ENCODE data around the gene ATP6V1G2. TPM values are rescaled to one million over a fixed set of nuclear protein-coding genes. Genes with fewer than 3 reads are reported as not detected.
A peak's percentile ranks its signal among the peaks of the same experiment; 100 is the strongest.

Gene ATP6V1G2
- total RNA-seq, 4 donors from 2014 or later: 0.21 to 2.1 TPM; not detected in 2

- TF ChIP-seq CTCF (IDR thresholded peaks at IDR 0.05) (no peak), POLR2A (IDR thresholded peaks at IDR 0.05) (no peak)
- no peak overlapping the region for H3K27ac ChIP-seq
- H3K9me3 ChIP-seq: no peaks in the 10 kb centered on the region
- H3K36me3 ChIP-seq: no peaks in the 10 kb centered on the region
- no peak for DNase-seq
- intact Hi-C loops (cut with DNase I): no loop called here
- peaks cover 0 to 29% (median 0%) of the 10 kb centered on the region in 4 donors for H3K27me3 ChIP-seq
- 75 to 83% methylated on average over 1 of the region's 1 CpG for WGBS, 2 donors
- H3K4me3 ChIP-seq: no peak overlapping the region
- peaks cover 0 to 9% (median 5%) of the 10 kb centered on the region in 3 donors for H3K4me1 ChIP-seq
Observed at GRCh38 chr6:31569861-31570536, 23.6 kb upstream of the ATP6V1G2 start.

DNA sequence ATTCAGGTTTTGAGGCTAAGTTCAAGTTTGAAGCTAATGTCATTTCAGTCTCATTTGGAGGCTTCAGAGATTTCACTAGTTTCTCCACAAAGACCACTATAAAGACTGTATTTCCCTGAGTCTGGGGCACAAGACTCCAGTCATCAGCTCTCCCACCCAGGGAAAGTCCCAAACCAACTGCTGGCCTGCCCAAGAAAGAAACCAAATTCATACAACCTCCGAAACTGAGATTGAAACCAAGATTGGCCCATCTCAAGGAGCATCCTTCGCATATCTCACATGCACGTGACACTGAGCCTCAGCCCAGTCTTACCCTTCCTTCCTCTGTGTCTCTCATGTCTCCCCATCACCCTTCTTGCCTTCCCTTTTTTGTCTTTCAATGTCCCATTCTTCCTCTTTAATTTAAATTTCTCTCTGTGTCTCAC, 22.1 kb upstream of the ATP6V1G2 start:
- TF ChIP-seq CTCF (IDR thresholded peaks at IDR 0.05) (no peak), POLR2A (IDR thresholded peaks at IDR 0.05) (no peak)
- Histone ChIP-seq H3K4me3 (no peak overlapping the region), H3K27ac (no peak overlapping the region), H3K36me3 (no peaks in the 10 kb centered on the region), H3K4me1 (peaks cover 0 to 7% (median 5%) of the 10 kb centered on the region in 3 donors), H3K9me3 (no peaks in the 10 kb centered on the region), H3K27me3 (peaks cover 0 to 24% (median 0%) of the 10 kb centered on the region in 4 donors)
- intact Hi-C loops (cut with DNase I): no loop called here
- WGBS, 2 donors: 58 to 63% methylated on average over 3 of the region's 3 CpGs
- no peak for DNase-seq

- Histone ChIP-seq H3K36me3 (no peaks in the 10 kb centered on the region), H3K4me3 (no peak overlapping the region), H3K27me3 (peaks cover 0 to 24% (median 0%) of the 10 kb centered on the region in 4 donors), H3K9me3 (no peaks in the 10 kb centered on the region), H3K4me1 (peaks cover 0 to 7% (median 5%) of the 10 kb centered on the region in 3 donors), H3K27ac (no peak overlapping the region)
- TF ChIP-seq CTCF (IDR thresholded peaks at IDR 0.05): no peak
- TF ChIP-seq POLR2A (IDR thresholded peaks at IDR 0.05): no peak
- no peak for DNase-seq
- intact Hi-C loops (cut with DNase I): no loop called here
- 40% methylated on average over 9 of the region's 9 CpGs for WGBS, 2 donors
Observed at GRCh38 chr6:31567531-31568370, 21.3 kb upstream of the ATP6V1G2 start.

- intact Hi-C loops (cut with DNase I): no loop called here
- Histone ChIP-seq H3K4me3 (no peak overlapping the region), H3K9me3 (no peaks in the 10 kb centered on the region), H3K27me3 (no peaks in the 10 kb centered on the region), H3K36me3 (peaks cover 11 to 55% (median 14%) of the 10 kb centered on the region in 3 donors), H3K27ac (peak overlapping the region in 3 of 4 donors; percentile 8 to 63 (median 58)), H3K4me1 (peaks cover 5 to 50% (median 17%) of the 10 kb centered on the region in 3 donors)
- no peak for TF ChIP-seq CTCF (IDR thresholded peaks at IDR 0.05)
- no peak for DNase-seq
Observed at GRCh38 chr6:31560697-31561058, 14.3 kb upstream of the ATP6V1G2 start.
